IPS-NIHi7 (cell line): ENCODE measurements around the gene GSTO2.

Source experiments
- DNase-seq: peaks from one replicate; pipeline ENCODE4 v3.0.0; 2012; ENCODE audit warnings: mixed read lengths; ENCODE audit errors: extremely low spot score

GSTO2 gene

GRCh38 chr10:104339469-104340110, 70.6 kb downstream of the GSTO2 start:
- DNase-seq, result no peak

GRCh38 chr10:104340111-104340526, 71.1 kb downstream of the GSTO2 start:
- no peak for DNase-seq

- no peak for DNase-seq
Observed at GRCh38 chr10:104340641-104341040, 71.7 kb downstream of the GSTO2 start.

- DNase-seq, result no peak
Observed at GRCh38 chr10:104342941-104343411, 74.0 kb downstream of the GSTO2 start.

GRCh38 chr10:104344219-104344618, 75.2 kb downstream of the GSTO2 start:
- no peak for DNase-seq

GRCh38 chr10:104345515-104345914, 76.5 kb downstream of the GSTO2 start:
- DNase-seq, result no peak

GRCh38 chr10:104345941-104346340, 77.0 kb downstream of the GSTO2 start:
- DNase-seq, result no peak

GRCh38 chr10:104347295-104348045, 78.5 kb downstream of the GSTO2 start:
- DNase-seq, result no peak

GRCh38 chr10:104348601-104349000, 79.6 kb downstream of the GSTO2 start:
- no peak for DNase-seq

- DNase-seq, result no peak
Observed at GRCh38 chr10:104349623-104350126, 80.7 kb downstream of the GSTO2 start.

- peak; percentile 51 for DNase-seq
Observed at GRCh38 chr10:104350127-104350635, 81.2 kb downstream of the GSTO2 start.

- DNase-seq, result no peak
Observed at GRCh38 chr10:104351061-104351702, 82.2 kb downstream of the GSTO2 start.

GRCh38 chr10:104351919-104352318, 82.9 kb downstream of the GSTO2 start:
- no peak for DNase-seq

GRCh38 chr10:104353325-104354048, 84.5 kb downstream of the GSTO2 start, which contains the start of gene CFAP58:
Gene CFAP58, plus strand, starts transcription at chr10:104353833. Its CDS starts 65 bp downstream, at chr10:104353898.
- peak; percentile 96 for DNase-seq
